SK-N-MC (cell line): ENCODE measurements around the gene APOF.
"Not testable (repeated sequence)": the region's sequence is repeated elsewhere in the genome, so short reads cannot be mapped to it uniquely, and the experiment has no call there.

ENCODE experiments used
- EZH2 ChIP-seq: fragments of 200-600 bp; sonication (generic); IDR thresholded peaks from one replicate; pipeline ENCODE4 v1.6.1; 2017; ENCODE audit warnings: antibody characterized with exemption
- FOXP2 ChIP-seq: optimal IDR thresholded peaks from 2 replicates; pipeline ENCODE3; 2011; ENCODE audit warnings: mild to moderate bottlenecking, moderate library complexity; ENCODE audit not compliant: insufficient read depth; ENCODE audit errors: extremely low read length, control extremely low read depth
- POLR2AphosphoS5 ChIP-seq: IDR thresholded peaks from 2 replicates; pipeline ENCODE4 v1.6.1; 2012; ENCODE audit warnings: mild to moderate bottlenecking, low read depth, low read length, borderline replicate concordance

DNA sequence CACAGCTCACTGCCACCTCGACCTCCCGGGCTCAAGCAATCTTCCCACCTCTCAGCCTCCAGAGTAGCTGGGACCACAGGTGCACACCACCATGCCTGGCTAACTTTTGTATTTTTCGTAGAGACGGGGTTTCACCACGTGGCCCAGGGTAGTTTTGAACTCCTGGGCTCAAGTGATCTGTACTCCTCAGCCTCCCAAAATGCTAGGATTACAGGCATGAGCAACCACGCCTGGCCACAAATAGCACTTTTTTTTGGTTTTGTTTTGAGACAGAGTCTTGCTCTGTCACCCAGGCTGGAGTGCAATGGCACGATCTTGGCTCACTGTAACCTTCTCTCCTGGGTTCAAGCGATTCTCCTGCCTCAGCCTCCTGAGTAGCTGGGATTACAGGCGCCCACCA lies 15.4 kb downstream of the APOF start:
- not testable (repeated sequence) for TF ChIP-seq EZH2, POLR2AphosphoS5, FOXP2
